Right kidney (tissue), 1 donor: ENCODE measurements around the gene PAQR7.

ENCODE experiments used
- DNase-seq: peaks from one replicate; pipeline ENCODE4 v3.0.0-alpha.2; 2016

Gene PAQR7

DNA sequence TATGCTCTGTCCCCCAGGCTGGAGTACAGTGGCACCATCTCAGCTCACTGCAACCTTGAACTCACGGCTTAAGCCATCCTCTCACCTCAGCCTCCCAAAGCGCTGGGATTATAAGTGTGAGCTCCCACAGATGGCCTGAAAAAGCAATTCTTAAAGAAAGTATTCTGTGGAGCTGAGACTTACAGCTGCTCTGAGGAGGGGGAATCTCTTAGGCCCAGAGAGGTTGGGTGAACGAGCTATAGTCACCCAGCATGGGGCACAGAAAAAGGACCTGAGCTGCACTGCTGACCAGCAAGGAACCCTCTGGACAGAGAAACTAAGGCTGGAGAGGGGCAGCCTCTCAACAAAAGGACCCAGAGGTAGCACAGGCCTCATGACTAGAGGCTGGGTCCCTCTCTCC is 1.3 kb downstream of the PAQR7 start:
- no peak for DNase-seq

DNA sequence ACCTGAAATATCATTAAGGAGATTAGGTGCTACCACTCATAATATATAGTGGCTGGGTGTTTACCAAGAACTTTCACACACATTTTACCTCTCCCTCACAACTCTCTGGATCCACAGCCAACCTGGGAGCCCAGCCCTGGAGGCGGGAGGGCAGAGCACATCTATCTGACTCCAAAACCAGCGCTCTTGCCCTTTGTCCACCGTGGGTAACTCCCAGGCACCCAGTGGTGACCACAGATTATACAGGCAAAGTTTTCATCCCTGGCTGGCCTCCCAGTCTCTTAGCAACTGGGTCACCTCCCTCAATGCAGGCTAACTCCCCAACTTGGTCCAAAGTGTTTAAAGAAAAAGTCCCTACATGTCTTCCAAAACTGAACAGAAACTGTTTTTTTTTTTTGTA is 2.4 kb downstream of the PAQR7 start:
- no peak for DNase-seq

DNA sequence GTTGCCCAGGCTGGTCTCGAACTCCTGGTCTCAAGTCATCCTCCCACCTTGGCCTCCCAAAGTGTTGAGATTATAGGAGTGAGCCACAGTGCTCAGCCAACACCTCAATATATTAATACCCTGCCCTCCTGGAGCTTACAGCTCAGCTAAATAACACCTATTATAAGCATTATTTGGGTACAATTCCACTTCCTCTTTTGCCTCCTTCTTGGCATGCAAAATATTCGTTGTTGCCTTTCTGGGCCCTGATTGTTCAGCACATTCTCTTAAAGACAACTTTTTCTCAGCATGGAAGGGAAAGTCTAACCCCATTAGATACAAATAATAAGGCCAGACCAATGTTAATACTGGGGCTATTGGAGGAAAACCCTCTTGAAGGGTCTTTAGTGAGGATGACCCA is 2.8 kb downstream of the PAQR7 start:
- no peak for DNase-seq

DNA sequence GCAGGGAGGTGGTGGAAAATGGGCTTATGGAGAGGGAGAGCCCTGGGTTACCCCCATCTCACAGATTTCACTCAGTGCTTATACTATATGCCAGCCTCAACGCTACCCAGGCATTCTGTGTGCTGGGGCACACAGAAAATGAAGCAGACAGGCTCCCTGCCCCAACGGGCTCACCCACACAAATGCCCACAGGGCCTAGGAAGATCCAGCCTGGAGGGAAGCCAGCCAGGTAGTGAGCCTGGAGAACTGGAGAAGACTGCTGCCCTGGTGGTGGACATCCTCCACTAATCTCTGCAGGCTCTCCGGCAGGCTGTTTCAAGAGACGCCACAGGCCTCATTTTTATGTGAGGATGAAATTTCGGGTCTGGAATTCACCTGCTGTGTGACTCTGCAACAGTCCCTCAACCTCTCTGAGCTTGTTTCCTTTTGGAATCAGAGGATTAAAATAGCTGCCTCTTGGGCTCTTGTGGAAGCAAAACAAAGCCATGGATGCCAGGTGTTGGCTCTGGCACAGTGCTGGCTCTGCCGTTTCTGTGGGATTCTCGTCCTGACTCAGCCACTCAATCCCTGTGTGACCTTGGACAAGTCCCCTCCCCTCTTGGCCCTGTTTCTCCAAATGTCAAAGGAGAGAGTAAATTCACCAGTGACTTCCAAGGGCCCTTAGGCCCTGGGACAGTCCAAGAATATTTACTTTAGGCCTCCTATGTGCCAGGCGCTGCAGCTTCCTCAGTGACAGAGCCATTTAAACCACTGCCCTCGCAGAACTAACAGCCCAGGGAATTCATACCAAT is 3.6 kb downstream of the PAQR7 start:
- DNase-seq, result no peak

DNA sequence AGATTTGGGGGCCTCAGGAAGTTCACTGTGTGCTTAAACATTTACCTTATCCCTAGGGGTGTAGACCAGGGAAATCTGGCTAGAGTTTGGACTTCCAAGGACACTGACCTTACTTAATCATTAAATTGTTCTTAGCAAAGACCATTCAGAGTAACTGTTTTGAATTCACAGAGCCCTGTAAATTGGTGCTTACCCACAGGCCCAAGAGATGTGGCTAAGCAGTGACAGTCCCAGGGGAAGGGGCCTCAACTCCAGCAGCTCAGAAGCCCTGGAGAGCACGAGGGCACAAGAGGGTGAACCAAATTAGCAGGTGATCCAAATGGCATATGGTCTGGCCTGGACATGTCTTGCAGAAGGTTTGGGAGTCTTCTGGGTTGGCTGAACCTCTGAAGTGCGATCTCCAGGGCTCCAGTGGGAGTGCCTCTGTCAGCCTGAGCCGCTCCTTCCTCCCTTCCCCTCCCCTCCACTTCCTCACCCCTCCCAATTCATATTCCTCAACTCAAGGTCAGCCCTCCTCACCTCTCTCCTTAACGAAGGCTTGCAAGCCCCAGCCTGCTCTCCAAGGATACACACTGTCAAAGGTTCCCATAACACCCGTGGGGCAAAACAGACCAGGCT is 4.3 kb downstream of the PAQR7 start:
- peak; percentile 27 for DNase-seq

DNA sequence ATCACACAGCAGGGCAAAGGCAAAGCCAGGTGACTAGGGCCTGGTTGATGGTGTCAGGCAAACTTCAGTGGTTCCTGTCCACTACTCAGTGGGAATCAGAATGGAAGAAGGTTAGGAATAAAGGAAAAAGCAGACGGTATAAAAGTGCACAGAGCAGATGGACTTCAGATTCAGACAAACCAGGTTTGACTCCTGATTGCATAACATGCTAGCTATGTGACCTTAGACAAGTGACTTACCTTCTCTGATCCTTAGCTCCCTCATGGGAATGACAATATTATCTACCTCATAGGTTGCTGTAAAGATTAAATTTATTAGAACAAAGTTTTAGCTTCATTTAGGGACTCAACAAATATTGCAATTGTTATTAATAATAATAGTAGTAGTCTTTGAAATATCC is 4.9 kb downstream of the PAQR7 start:
- no peak for DNase-seq

DNA sequence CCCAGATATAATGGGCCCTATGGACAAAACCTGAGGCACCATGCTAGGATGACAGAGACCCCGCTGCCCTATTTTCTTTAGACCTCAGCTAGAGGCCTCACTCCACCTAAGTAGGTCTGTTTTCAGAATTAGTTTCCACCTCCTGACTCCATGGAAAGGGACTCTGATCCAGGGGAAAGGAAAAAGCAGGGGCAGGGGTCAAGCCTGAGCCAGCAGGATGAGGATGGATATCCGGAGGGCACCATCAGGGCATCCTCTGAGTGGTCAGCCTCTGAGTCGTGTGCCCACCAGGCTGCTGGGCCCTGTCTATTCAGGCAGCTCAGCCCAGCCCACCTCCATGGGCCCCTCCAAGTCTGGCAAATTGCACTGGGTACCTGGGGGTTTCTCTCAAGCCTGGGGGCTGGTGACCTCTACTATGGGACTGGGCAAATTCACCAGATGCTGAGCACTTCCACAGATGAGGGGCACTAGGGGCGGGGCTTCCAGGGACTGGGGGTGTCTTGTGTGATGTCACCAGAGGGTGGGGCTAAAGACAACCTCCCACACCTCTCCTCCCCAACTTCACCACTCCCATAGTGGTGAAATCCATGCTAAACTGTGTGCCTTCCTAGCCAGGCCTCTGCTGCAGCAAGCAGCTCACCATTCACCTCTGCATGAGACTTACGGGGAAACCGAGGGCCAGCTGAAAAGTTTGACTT is 5.5 kb downstream of the PAQR7 start:
- no peak for DNase-seq

DNA sequence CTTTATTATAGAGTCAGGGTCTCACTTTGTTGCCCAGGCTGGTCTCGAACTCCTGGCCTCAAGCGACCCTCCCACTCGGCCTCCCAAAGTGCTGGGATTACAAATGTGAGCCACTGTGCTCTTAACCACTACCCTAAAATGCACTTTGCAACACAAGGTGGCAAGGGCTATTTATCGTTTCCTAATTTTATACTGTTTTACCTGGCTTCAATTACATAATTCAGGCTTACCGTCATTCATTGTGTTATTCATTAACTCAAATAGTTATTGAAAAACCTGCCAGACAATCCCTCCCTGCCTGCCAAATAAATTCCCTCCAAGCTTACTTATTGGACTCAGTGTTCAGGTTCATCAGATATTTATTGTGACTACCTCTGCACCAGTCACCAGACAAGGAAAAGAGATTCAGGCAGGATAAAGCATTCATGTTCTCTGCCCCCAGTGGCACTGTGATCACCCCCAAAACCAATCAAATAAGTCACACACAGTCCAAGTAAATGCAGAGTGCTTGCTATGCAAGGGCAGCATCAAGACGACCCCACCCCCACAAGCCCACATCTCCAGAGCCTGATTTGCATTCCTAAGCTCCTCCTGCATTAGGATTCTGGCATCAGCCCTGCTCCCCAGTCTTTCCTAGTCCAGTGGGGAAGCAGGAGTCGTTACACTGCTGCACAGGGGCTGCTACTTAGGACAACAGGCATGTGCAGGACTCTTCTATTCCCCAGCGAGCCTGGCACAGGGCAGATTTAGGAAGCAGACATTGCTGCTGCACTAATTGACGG is 8.1 kb downstream of the PAQR7 start:
- DNase-seq, result peak; percentile 55

DNA sequence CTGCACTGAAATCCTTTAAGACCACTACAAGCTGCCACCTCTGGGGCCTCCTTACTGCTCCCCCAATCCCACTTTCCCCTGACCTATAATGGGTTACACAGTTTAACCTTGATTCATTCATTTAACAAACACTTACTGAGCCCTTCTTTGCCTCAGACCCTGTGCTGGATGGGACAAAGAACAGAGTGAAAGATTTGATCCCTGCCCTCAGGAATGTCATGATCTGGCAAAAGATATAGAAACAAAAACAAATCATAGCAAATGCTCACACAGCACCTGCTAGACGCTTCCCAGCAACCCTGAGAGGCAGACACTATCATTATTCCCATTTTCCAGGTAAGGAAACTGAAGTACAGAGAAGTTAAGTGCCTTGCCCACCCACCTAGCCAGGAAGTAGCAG is 9.2 kb downstream of the PAQR7 start:
- DNase-seq, result no peak

DNA sequence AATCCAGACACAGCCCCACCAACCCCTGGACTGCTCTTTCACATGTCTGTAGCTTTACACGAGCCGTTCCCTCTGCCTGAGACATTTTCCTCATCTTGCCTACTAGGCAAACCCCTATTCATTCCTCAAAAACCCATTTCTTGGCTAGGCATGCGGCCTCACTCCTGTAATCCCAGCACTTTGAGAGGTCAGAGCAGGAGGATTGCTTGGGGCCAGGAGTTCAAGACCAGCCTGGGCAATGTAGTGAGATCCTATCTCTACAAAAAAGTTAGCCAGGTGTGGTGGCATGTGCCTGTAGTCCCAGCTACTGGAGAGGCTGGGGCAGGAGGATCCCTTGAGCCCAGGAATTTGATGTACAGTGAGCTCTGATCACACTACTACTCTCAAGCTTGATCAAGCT is 11.1 kb downstream of the PAQR7 start:
- no peak for DNase-seq

DNA sequence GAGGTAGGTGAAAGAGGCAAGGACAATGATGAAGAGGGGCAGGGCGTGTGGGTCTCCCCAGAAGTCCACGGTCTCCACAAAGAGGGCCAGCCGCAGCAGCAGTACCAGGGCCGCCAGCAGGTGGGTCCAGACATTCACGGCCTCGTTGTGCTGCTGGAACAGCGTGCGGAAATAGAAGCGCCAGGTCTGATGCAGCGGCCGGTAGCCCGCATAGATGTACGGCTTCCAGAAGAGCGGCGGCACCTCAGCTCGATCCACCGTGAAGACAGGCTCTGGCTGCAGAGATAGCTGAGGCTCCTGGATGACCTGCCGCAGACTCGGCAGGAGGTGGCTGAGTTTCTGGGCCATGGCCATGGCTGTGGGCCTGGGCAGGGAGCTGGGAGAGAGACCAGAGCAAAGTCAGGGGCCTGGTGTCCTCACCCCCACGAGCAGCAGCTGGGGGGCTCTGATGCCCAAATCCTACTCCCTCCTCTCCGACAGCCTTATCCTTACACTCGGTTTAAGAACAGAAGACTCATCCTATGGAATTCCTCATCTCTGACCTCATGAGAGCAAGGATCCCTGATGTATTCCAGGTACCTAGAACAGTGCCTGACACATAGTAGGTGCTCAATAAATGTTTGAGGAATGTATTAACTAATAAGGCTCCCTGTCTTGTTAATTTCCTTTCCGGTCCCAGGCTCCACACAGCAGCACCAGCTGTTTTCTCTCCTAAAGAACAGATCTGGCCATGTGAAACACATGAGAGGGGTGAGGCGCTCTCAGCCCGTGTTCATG is 11.8 kb downstream of the PAQR7 start:
- no peak for DNase-seq

DNA sequence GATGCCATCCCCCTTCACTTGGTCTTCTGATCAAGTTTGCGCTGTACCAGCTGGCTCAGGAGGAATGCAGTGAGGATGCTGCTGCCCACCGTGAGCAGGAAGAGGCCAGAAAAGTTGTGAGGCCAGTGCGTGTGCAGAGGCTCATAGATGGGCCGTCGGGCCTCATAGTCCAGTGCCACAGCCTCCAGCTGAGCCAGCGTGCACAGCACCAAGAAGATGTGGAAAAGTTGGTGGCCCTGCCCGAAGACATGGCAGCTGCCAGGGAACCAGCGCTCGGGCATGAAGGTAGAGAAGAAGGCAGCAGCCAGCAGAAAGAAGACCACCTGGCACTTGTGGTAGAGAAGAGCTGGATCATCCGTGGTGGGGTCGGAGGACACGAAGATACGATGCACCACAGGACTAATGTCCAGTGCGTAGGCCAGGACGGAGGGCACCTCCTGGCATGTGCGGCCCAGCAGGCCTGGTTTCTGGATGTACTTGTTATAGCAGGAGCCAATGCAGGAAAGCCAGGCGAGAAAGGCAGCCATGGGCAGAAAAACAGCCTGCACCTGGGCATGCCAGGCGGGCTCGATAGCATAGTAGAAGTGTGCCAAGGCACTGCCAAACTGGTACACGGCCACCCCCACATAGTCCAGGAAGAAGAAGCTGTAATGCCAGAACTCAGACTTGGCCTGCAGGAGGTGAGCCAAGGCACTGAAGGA is 12.6 kb downstream of the PAQR7 start:
- no peak for DNase-seq

DNA sequence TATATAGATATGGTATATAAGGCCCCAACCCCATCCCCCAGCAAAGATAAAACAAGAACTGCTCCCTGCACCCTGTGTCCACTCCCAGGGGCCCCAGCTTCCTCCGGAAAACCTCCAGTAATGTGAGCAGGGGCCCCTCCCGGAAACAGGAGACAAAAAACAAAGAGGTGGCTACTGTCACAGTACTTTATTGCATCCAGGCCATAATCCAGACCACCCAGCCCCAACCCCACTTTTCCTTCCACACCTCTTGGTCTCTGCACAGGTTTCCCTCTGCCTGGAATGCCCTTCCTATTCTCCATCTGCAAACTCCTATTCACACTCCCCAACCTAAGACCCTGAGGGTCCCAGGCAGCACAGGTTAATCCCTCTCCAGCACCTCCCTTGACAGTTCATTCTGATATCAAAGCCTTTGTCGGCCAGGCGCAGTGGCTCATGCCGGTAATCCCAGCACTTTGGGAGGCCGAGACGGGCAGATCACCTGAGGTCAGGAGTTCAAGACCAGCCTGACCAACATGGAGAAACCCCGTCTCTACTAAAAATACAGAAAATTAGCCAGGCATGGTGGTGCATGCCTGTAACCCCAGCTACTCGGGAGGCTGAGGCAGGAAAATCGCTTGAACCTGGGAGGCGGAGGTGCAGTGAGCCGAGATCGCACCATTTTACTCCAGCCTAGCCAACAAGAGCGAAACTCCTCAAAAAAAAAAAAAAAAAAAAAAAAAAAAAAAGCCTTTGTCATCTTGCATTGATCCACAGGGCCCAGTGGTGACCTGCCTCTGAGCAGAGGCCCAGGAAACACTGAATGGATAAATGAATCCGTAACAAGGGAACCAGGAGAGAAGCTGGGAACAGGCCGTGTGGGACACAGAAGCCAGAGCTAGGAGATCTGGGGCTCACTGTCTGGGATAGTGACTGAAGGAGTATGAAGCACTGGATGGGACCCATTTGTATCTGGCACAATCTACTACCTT is 13.9 kb downstream of the PAQR7 start:
- DNase-seq, result no peak

DNA sequence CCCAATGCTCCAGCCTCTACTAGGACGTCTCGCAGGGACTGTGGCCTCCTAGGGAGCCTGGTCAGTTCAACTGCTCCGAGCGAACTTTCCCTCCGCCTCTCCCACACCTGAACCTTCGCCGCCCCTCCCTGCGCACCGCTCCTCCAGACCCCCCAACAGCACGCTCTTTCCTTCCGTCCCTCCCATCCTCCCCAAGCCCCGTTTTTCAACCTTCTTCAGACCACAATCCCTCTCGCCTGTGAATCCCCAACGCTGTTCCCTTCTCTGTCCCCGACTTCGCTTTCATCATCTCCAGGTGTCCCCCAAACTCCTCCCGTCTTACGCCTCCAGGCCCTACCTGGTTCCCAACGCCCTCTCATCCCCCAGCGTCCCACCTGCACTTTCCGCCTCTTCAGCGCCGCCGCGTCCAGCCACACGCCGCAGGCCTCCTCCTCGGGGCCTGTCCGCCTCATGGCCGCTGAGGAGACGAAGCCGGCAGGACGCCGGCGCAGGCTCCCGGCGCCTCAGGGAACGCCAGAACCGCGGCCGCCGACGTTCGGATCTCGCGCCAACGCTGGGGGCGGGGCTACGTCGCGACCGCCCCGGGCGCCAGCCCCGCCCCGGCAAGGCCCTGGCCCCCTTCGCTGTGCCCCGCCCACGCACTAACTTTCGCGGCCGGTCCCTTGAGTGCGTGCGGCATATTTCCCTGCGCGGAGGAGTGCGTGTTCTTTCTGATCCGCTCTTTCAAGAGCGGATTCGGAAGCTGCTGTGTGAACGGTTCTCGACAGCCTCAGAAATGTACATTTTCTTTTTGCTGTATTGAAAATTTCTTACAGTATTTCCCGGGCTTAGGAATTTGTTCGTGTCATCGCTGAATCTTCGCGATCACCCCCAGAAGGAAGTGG is 16.4 kb downstream of the PAQR7 start, which contains the start of gene AUNIP:
TSS of gene AUNIP (minus strand) at position 552 of the 884 bp plus-strand sequence. CDS start at position 452, 100 bp downstream.
- DNase-seq, result peak; percentile 91

DNA sequence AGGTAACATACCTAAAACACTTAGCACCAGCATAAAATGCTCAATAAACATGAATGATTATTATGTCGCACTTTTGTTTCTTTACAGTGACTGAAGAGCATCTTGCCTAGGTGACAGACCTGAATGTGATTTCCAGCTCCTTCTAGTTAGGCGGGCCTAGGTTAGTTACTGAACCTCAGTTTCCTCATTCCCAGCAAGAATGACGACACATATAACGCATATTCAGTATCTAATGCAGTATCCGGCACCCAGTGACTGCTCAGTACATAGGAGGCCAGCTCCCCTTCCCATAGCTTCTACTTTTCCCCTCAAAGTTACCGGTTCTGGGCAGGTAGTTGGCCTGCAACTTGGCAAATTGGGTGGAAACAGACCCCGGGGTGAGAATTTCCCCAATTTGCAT is 17.0 kb downstream of the PAQR7 start:
- no peak for DNase-seq

DNA sequence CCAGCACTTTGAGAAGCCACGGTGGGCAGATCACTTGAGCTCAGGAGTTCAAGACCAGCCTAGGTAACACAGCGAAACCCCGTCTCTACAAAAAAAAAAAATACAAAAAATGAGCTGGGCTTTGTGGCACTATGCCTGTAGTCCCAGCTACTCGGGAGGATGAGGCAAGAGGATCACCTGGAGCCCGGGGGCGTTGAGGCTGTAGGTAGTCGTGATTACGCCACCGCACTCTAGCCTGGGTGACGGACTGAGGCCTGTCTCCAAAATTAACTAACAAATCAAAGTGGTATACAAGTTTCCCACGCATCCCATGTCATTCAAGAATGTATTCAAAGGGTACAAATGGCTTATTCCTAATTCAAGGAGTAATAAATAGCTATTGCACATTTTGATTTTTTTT is 18.7 kb downstream of the PAQR7 start:
- no peak for DNase-seq

DNA sequence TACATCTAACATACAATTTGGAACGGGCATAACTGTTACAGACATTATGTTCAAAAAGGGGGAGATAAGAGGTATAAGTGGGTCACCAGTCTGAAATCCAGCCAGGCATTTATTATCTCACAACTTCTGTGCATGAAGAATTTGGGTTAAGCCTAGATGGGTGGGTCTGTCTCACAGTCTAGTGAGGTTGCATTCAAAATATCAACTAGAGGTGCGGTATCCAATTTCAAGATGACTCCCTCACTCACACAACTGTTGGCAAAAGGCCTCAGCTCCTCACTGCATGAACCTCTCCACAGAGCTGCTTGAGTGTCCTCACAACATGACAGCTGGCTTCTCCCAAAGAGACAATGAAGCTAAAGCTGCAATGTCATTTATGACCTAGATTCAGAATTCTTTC is 21.0 kb downstream of the PAQR7 start:
- DNase-seq, result no peak

DNA sequence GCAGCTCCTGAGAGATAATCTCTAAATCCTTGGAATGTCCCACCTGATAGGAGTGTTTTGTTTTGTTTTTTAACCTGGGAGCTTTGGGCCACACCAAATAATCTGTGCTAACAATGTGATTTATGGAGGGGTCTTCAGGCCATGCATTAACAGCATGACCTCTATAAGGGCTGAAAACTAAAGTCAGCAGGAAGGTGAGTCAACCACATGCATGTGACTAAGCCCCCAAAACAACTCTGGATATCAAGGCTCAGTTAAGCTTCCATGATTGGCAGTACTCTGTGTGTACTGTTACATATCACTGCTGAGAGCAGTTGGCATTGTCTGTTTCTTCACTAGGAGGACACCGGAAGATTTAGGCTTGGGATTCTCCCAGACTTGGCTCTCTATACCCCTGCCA is 27.0 kb downstream of the PAQR7 start:
- no peak for DNase-seq

DNA sequence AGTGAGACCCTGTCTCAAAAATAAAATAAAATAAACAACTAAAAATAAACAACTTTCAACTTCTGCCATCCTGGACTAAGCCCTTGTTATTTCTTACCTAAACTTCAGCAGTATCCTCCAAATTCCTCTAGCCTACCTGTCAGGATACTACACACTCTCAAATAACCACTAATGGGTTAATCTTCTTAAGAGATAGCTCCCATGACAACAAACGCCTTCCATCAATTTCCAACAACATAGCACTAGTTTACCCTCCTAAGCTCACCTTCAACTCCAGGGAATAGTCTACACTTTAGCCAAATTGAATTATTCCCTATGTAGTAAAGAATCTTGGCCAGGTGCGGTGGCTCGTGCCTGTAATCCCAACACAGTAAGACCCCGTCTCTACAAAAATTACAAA is 27.6 kb downstream of the PAQR7 start:
- DNase-seq, result no peak
